ENCODE measurements around the gene CYP26A1. TPM values are rescaled to one million over a fixed set of nuclear protein-coding genes. Genes with fewer than 3 reads are reported as not detected.

Gene CYP26A1
- total RNA-seq, 1 donor from 2014 or later, result not detected

GRCh38 chr10:93058139-93058538 is 15.6 kb upstream of the CYP26A1 start:
- peaks cover 25% of the 10 kb centered on the region for H3K27me3 ChIP-seq
- ATAC-seq (no peak), DNase-seq (no peak)
- no peak overlapping the region for H3K27ac ChIP-seq
- H3K9me3 ChIP-seq, result no peaks in the 10 kb centered on the region
- intact Hi-C loops (cut with DNase I), result no loop called here
- peaks cover 7% of the 10 kb centered on the region for H3K36me3 ChIP-seq
- peaks cover 15% of the 10 kb centered on the region for H3K4me1 ChIP-seq
- H3K4me3 ChIP-seq, result no peak overlapping the region
- no peak for TF ChIP-seq CTCF (IDR thresholded peaks at IDR 0.05)

- DNase-seq (no peak), ATAC-seq (no peak)
- Histone ChIP-seq H3K27ac (no peak within 1 kb of the TSS), H3K4me3 (no peak within 1 kb of the TSS), H3K9me3 (no peaks in the 10 kb centered on the region), H3K27me3 (peaks cover 42% of the 10 kb centered on the region), H3K36me3 (peaks cover 7% of the 10 kb centered on the region), H3K4me1 (peaks cover 15% of the 10 kb centered on the region)
- TF ChIP-seq CTCF (IDR thresholded peaks at IDR 0.05), result no peak
- intact Hi-C loops (cut with DNase I), result no loop called here
Measured at GRCh38 chr10:93059975-93060886, 13.5 kb upstream of the CYP26A1 start, which contains the start of gene CYP26C1. Gene CYP26C1 (plus strand): TSS chr10:93060798. CDS start chr10:93061264, 466 bp downstream.

- Histone ChIP-seq H3K27ac (no peak overlapping the region), H3K4me1 (peaks cover 15% of the 10 kb centered on the region), H3K4me3 (no peak overlapping the region), H3K36me3 (peaks cover 7% of the 10 kb centered on the region), H3K27me3 (peaks cover 51% of the 10 kb centered on the region), H3K9me3 (no peaks in the 10 kb centered on the region)
- TF ChIP-seq CTCF (IDR thresholded peaks at IDR 0.05), result no peak
- peak; percentile 11 for ATAC-seq
- no peak for DNase-seq
- intact Hi-C loops (cut with DNase I), result no loop called here
Measured at GRCh38 chr10:93060887-93061593, 12.7 kb upstream of the CYP26A1 start.

- intact Hi-C loops (cut with DNase I), result no loop called here
- no peak for ATAC-seq
- TF ChIP-seq CTCF (IDR thresholded peaks at IDR 0.05), result no peak
- Histone ChIP-seq H3K4me3 (peak overlapping the region; percentile 23), H3K27me3 (peaks cover 58% of the 10 kb centered on the region), H3K27ac (no peak overlapping the region), H3K9me3 (no peaks in the 10 kb centered on the region), H3K4me1 (peaks cover 15% of the 10 kb centered on the region), H3K36me3 (peaks cover 7% of the 10 kb centered on the region)
- no peak for DNase-seq
Measured at GRCh38 chr10:93061594-93062513, 11.8 kb upstream of the CYP26A1 start.

GRCh38 chr10:93062514-93063143 is 11.1 kb upstream of the CYP26A1 start:
- Histone ChIP-seq H3K4me1 (peaks cover 15% of the 10 kb centered on the region), H3K27me3 (peaks cover 65% of the 10 kb centered on the region), H3K27ac (no peak overlapping the region), H3K36me3 (peaks cover 5% of the 10 kb centered on the region), H3K4me3 (peak overlapping the region; percentile 23), H3K9me3 (no peaks in the 10 kb centered on the region)
- peak; percentile 72 for ATAC-seq
- intact Hi-C loops (cut with DNase I), result no loop called here
- peak; percentile 40 for TF ChIP-seq CTCF (IDR thresholded peaks at IDR 0.05)
- DNase-seq, result peak; percentile 64
